NCI-H1930 (cell line): Measurements from ENCODE around the gene GLUL.
A peak's percentile ranks its signal among the peaks of the same experiment; 100 is the strongest.
"Not testable (repeated sequence)": the region's sequence is repeated elsewhere in the genome, so short reads cannot be mapped to it uniquely, and the experiment has no call there.

Source experiments
- DNase-seq, 2 experiments: peaks; one replicate each; lab custom pipeline; 2025; lab: John Stamatoyannopoulos, UW

GLUL gene

GRCh38 chr1:182394055-182394775 is 2.6 kb upstream of the GLUL start:
- no peak for DNase-seq

GRCh38 chr1:182392050-182393028 is 749 bp upstream of the GLUL start:
- peak; percentile 26 to 46 for DNase-seq

GRCh38 chr1:182391028-182391361 is 595 bp downstream of the GLUL start:
- peak in 1 of 2 experiments; percentile 37 for DNase-seq

GRCh38 chr1:182389619-182390047 is 2.0 kb downstream of the GLUL start:
- DNase-seq: no peak

- DNase-seq: no peak
Observed at GRCh38 chr1:182388392-182389134, 3.0 kb downstream of the GLUL start.

GRCh38 chr1:182387566-182387965 is 4.0 kb downstream of the GLUL start:
- DNase-seq: no peak

- DNase-seq: no peak
Observed at GRCh38 chr1:182386980-182387379, 4.6 kb downstream of the GLUL start.

GRCh38 chr1:182385885-182386853 is 5.4 kb downstream of the GLUL start:
- DNase-seq: no peak

GRCh38 chr1:182384387-182384960 is 7.1 kb downstream of the GLUL start:
- no peak for DNase-seq

GRCh38 chr1:182383934-182384333 is 7.7 kb downstream of the GLUL start:
- no peak for DNase-seq

- no peak for DNase-seq
Observed at GRCh38 chr1:182383037-182383661, 8.4 kb downstream of the GLUL start.

- DNase-seq: no peak
Observed at GRCh38 chr1:182381962-182382819, 9.4 kb downstream of the GLUL start.

GRCh38 chr1:182380199-182380598 is 11.4 kb downstream of the GLUL start:
- DNase-seq: no peak

GRCh38 chr1:182379781-182380180 is 11.8 kb downstream of the GLUL start:
- not testable (repeated sequence) for DNase-seq

GRCh38 chr1:182376936-182377574 is 14.5 kb downstream of the GLUL start:
- DNase-seq: no peak

- no peak for DNase-seq
Observed at GRCh38 chr1:182374101-182374834, 17.3 kb downstream of the GLUL start.

- DNase-seq: no peak
Observed at GRCh38 chr1:182370532-182370931, 21.1 kb downstream of the GLUL start.

- no peak for DNase-seq
Observed at GRCh38 chr1:182368903-182369302, 22.7 kb downstream of the GLUL start.
